Amniotic stem cell (primary cell): ENCODE measurements around the gene SULT1A1.
"Not testable (repeated sequence)": the region's sequence is repeated elsewhere in the genome, so short reads cannot be mapped to it uniquely, and the experiment has no call there.

ENCODE experiments used
- DNase-seq: peaks from one replicate; lab custom pipeline; 2025; lab: John Stamatoyannopoulos, UW

SULT1A1 gene

GRCh38 chr16:28609631-28610594 lies at the start of gene SULT1A1:
SULT1A1 (minus strand) TSS chr16:28610044; CDS start chr16:28608855, 1,189 bp downstream.
- DNase-seq, result no peak

GRCh38 chr16:28639959-28640358 lies 30.1 kb upstream of the SULT1A1 start:
- not testable (repeated sequence) for DNase-seq

DNA sequence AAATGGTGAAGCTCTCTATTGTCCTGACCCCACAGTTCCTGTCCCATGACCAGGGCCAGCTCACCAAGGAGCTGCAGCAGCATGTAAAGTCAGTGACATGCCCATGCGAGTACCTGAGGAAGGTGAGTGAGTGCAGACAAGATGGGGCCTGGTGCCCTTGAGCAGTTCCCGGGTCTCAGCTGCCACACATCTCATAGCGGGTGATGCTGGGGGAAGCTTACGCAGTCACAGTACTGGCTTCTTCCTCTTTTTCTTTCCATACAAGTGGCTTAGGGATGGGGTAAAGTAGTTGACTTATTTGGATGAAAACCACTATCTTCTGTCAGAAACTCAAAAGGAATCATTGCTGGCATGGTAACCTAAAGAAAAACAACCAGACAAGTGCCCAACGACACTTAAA lies 28.5 kb upstream of the SULT1A1 start:
- DNase-seq, result not testable (repeated sequence)

GRCh38 chr16:28637765-28638164 lies 27.9 kb upstream of the SULT1A1 start, which contains the start of gene NPIPB8:
NPIPB8 (plus strand) TSS chr16:28638065; CDS start chr16:28638361, 296 bp downstream.
- DNase-seq, result not testable (repeated sequence)

DNA sequence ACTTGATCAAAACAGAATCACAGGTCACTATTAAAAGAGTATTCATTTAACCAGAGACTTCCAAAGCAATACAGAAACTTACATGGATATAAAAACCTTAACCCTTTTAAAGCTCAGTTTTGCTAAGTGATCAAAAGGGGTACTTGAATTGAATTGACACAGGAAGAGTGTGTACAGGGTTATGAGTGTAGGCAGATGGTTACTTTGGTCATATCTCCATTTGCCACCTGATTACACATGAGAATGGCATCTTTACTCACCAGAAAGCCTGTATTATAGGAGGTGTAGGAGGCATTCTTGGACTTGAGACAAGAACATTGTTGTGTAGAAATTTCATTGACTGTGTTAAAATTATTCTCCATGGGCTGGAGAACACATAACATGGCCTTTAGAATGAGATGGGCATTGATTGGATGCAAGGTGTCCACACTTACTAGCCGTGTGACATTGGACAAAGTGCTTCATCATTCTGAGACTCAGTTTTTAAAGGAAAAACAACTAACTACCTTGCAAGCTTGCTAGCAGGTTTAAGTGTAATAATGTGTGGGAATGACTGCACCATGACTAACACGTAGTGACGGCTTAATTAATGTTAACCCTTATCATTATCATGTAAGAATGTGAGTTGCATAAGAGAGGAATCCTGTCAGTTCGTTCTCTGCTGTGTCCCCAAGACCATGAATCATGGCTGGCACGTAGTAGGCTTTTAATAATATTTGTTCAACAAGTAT lies 26.4 kb upstream of the SULT1A1 start:
- not testable (repeated sequence) for DNase-seq

GRCh38 chr16:28630905-28631304 lies 21.1 kb upstream of the SULT1A1 start:
- not testable (repeated sequence) for DNase-seq

DNA sequence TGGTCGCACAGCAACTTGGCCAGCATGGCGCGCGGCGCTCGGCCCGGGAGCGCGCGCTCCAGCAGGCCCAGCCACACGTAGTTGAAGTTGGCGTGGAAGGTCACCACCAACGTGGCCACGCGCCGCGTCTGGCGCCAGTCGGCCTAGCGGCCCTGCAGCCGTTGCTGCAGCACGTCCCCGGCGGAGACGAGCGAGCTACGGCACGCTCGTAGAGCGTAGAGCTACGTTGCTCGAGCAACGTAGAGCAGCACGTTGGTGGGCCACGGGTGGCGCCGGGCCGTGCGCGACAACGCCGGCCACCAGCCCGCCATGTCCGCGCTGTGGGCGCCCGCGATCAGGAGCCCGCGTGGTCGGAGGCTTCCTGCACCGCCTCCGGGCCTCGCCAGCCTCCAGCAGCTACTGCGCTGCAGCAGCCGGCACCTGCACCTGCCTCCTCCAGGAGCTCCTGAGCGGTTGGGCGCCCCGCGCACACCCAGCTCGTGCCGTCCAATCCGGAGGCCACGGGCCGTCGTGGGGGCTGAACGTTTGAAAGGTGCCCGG lies 13.4 kb upstream of the SULT1A1 start:
- no peak for DNase-seq

GRCh38 chr16:28622532-28623171 lies 12.8 kb upstream of the SULT1A1 start:
- not testable (repeated sequence) for DNase-seq

DNA sequence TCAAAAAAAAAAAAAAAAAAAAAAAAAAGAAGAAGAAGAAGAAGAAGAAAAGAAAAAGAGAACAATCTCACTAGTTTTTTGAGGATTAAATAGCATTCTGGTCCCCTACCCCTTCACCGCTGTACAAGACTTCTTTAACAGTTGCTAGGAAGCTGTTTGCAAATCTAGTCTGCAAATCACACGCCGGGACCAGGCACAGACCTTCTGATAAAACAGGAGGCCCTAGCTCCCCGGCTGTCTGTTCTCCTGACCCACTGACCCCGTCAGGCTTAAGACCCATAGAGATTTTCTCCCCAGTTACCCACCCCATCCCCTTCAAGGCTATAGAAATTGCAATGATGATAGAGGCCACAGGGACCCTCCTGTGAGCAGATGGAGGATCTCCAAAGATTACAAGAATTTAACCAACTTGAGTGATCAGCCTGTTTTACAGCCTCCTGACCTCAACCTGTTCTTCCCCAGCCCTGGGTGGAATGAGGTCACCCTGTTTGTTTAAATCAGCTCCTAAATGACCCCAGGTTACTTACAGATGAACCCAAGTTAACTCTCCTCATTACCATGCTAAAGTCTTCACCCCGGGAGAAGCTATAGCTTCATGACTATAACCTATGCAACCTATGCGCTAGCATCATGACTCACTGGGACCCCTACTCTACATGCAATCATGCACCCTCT lies 11.8 kb upstream of the SULT1A1 start:
- DNase-seq, result no peak

DNA sequence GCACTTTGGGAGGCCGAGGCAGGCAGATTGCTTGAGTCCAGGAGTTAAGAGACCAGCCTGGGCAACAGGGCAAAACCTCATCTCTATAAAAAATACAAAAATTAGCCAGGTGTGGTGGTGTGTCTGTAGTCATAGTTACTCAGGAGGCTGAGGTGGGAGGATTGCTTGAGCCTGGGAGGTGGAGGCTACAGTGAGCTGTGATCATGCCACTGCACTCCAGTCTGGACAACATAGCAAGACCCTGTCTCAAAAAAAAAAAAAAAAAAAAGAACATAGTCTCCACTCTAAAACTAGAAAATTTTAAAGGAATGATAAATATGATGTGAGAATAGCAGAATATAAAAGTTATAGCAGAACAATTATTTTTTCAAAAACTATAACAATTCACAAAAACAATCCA lies 10.5 kb upstream of the SULT1A1 start:
- DNase-seq, result not testable (repeated sequence)

GRCh38 chr16:28617874-28618273 lies 8.0 kb upstream of the SULT1A1 start:
- no peak for DNase-seq

- DNase-seq, result no peak
Observed at GRCh38 chr16:28616636-28617035, 6.8 kb upstream of the SULT1A1 start.

DNA sequence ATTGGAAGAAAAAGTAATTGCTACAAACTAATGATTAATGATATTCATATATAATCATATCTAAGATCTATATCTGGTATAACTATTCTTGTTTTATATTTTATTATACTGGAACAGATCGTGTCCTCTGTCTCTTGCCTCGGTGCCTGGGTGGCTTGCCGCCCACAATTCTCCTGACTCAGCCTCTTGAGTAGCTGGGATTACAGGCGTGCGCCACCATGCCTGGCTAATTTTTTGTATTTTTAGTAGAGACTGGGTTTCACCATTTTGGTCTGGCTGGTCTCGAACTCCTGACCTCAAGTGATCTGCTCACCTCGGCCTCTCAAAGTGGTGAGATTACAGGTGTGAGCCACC lies 6.4 kb upstream of the SULT1A1 start:
- DNase-seq, result not testable (repeated sequence)

- DNase-seq, result not testable (repeated sequence)
Observed at GRCh38 chr16:28615486-28616223, 5.8 kb upstream of the SULT1A1 start.

DNA sequence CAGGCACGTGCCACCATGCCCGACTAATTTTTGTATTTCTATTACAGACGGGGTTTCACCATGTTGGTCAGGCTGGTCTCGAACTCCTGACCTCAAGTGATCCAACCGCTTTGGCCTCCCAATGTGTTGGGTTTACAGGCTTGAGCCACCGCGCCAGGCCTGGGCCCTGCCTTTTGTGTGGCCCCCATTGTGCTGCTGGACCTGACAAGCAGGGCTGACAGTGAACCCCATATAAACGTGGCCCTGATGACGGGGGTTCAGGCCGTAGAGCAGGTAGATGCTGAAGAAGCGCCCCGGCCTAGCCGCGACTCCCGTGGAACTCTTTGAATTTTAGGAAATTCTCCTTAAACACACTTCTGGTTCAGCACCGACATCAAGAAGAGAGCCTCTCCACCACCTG lies 4.7 kb upstream of the SULT1A1 start:
- not testable (repeated sequence) for DNase-seq

DNA sequence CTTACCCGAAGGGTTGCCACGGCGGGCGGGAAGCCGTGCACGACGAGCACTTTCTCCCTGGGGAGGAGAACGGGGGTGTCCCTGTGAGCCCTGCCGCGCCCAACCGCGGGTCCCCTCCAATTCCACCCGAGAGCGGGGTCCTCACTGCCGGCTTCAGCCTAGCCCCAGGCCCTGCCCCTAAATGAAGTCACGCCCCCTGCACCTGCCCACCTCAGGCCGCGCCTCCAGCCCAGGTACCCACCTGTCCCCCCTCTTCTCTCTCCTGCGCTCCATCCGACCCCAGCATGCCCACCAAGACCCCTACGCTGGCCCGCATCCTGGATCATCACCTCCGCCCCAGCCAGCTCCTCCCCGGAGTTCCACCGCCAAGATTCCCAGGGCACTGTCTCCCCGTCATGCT lies 4.1 kb upstream of the SULT1A1 start:
- not testable (repeated sequence) for DNase-seq

- DNase-seq, result not testable (repeated sequence)
Observed at GRCh38 chr16:28612359-28613280, 2.8 kb upstream of the SULT1A1 start.

DNA sequence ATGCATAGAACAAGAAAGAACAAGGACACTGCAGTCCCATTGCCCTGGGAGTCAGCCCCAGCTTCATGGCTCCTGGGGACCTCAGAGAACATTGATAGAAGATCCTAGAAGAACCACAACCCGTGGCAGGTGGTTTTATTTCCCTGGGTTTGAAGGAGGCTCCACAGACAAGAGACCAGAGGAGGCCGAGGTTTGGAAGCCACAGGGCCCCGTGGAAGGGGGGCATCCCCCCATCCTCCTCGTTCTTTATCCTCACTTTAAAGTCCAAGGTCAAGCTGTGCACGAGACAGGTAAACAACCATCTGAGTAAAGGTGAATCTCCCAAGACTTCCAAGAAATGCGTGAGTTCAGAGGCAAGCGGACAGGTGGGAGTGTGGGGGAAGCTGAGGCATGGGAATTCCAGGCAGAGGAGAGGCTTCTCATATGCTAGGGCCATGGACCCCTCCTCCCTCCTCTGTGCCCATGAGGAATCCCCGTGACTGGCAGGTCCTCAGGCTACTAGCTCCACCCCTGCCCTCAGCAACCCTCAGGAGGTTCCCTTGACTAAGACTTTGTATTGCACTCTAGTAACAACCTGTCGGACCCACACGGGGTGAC lies 849 bp upstream of the SULT1A1 start:
- no peak for DNase-seq
